Stimulated activated CD4-positive, alpha-beta T cell treated with anti-CD3 and anti-CD28 coated beads, Interleukin-4, amount 100 ng/mL, for 48 hours (primary cell): ENCODE data around the gene RNF222.

Source experiments
- DNase-seq, 2 donors: peaks; one replicate each; pipeline ENCODE4 v3.0.0-alpha.2; 2020; ENCODE audit warnings: low read depth in 2 of 2

RNF222 gene, protein sequence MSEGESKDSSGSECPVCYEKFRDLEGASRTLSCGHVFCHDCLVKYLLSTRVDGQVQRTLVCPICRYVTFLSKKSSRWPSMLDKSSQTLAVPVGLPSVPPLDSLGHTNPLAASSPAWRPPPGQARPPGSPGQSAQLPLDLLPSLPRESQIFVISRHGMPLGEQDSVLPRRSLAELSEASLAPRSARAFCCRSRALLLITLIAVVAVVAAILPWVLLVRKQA

DNA sequence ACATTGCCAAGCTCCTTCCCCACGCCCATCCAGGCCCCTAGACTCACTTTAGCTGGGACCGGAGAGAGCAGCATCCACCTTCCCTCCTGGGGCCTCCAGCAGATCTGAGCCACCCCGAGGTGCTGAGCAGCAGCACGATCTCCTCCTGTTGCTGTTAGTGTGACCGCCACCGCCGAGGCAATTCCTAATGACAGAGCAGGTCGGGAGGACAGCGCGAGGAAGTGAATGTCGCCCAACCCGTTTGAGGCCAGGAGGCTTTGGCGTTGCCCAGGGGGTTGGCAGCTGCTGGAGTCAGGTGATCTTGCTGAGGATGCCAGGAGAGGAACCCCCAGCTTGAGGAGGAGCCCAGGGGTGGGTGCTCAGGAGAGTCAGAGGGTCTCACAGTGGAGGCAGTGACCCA lies at the start of gene RNF222:
Gene RNF222, minus strand, starts transcription at position 192 of the 400 bp plus-strand sequence. CDS start 4,366 bp downstream, outside the sequence.
- no peak for DNase-seq

DNA sequence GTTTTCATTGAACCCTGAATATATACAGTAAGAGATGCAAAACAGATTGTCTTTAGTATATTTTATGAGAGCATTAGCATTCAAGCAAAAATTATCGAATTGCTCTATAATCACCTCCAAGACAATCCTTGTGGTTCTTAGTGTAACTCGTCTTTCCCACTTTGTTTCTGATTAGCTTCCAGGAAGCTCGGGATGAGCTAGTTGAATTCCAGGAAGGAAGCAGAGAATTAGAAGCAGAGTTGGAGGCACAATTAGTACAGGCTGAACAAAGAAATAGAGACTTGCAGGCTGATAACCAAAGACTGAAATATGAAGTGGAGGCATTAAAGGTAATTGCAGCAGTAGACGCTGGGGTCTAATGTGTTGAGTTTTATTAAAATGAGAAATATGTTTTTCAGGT lies 47.9 kb upstream of the RNF222 start:
- no peak for DNase-seq

DNA sequence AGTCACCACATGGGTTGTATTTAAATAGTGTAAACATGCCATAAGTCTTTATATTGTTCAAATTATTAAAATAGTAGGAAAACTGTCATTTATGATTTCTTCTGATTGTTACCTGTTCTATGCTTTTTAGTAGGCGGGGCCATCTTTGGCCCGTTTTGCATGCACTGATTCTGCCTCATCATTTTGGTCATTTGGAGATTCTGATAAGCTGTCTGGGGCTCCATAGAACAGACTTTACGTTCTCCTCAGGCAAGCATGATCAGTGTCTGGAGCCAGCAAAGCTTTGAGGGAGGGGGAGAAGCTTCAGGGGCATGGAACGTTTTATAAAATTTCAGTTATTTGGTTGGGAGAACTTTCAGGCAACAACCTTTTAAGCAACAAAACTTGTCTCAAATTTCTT lies 46.9 kb upstream of the RNF222 start:
- DNase-seq, result no peak

DNA sequence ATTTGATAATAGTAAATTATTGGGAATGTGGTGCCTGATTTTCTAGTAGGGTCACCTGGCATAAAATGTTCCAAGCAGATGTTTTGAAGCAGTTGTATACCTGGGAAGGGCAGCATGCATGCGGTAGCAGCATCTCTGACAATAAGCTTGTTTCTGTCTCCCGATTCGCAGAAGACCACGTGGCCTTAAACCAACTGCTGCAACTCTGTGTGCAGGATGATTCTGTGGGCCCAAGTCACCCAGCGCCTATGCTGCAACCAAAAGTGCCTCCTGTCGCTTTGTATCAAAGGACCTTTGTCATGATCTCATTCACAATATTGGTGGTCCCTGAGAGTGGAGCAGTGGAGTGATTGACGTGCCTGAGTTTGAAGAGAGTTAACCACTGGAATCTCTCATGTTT lies 46.1 kb upstream of the RNF222 start:
- DNase-seq, result no peak

DNA sequence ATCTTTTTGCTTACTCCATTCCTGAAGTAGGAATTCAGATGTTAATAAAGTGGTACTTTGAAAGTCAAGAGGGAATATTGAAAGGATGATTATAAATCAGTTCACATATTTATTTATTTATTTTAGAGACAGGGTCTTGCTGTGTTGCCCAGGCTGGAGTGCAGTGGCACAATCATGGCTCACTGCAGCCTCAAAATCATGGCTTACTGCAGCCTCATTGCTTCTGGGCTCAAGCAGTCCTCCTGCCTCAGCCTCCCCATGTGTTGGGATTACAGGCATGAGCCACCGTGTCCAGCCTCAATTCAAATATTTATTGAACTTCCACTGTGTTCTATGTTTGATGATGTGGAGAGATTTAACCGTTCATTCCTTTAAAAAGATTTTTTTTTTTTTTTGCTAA lies 44.7 kb upstream of the RNF222 start:
- DNase-seq, result no peak

DNA sequence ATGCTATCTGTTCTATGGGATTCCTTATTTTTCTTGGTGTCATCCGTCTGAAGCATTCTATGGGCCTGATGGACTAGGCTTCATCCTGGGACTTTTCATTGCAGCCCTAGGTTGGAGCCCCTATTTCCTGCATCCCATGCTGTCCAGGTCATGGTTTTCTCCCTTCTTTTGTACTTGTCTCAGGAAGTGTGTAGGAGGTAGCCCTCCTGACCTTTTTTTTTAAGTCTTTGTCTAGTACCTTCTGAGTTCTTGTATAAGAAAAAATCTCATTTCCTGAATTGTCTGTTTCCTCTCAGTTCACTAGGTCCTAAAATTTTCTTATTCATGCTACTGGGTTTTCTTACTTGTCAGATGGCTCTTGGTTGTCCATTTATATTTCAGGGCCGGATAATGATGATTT lies 44.1 kb upstream of the RNF222 start:
- DNase-seq, result no peak

DNA sequence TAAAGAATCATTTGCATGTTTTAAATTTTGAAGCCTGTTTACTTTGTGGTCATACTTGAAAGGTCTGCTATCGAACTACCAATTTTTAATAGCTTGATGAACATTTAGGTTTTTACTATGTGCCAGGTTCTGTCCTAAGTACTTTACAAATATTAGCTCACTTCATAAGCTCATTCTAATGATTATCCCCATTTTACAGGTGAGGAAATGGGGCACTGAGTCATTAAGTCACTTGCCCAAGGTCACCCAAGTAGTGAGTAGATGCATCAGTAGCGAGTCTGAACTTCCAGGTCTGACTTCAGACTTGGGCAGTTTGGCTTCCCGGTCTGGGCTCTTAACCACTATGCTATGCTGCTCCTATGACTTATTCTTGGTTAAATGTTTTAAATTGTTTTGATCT lies 42.1 kb upstream of the RNF222 start:
- DNase-seq, result no peak

DNA sequence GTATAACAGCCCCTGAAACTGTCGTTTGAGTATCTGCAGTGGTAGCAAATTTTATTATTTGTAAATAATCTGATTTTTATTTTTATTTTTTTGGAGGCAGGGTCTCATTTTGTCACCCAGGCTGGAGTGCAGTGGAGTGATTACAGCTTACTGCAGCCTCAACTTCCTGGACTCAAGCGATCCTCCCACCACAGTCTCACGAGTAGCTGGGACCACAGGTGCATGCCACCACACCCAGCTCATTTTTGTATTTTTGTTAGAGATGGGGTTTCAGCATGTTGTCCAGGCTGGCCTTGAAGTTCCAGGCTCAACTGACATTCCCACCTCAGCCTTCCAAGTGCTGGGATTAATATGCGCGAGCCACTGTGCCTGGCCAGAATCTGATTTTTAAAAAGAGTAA lies 40.8 kb upstream of the RNF222 start:
- DNase-seq, result no peak

DNA sequence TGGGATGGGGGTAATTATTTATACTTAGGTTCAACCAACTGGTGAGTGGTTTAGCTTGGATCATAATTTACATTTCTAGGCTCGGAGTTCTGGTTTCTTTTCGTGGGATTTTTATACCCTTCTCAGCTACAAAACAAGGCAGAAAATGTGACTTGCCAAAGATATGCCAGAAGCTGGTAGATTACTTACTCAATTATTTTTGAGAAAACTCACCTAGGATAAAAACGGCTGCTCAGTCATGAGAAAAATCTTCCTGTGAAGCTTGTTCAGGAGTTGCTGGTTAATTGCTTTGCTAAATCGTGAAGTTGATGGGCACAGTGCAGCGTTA lies 39.2 kb upstream of the RNF222 start:
- DNase-seq, result no peak

DNA sequence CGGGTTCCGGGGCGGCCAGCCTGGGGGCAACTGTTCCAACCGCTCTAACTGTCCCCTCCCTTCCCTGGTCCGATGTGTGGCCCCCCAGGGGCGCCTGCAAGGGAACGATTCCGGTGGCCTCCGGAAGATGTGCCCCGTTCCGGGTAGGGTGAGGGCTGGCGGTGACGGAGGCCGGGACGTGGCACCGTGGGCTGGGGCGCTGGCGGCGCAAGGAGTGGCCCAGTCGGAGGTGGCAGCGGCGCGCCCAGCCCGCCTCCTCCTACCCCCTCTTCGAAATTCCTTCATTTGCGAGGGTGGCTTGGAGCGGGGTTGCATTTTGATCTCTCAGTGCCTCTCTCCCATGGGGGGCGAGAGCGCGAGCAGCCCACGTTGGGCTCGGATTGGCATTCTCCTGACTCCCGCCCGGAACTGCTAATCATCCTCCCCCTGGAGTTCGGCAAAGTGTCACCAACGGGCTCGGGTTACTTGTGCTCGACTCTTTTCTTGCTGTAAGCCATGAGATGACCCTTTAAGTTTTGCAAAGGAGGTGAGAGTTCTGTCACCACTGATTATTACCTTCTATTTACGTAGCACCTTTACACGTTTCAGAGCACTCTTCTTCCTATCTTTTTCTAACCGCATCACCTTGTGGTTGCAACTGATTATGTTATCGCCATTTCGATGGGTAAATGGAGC lies 38.7 kb upstream of the RNF222 start:
- peak; percentile 48 to 52 for DNase-seq

DNA sequence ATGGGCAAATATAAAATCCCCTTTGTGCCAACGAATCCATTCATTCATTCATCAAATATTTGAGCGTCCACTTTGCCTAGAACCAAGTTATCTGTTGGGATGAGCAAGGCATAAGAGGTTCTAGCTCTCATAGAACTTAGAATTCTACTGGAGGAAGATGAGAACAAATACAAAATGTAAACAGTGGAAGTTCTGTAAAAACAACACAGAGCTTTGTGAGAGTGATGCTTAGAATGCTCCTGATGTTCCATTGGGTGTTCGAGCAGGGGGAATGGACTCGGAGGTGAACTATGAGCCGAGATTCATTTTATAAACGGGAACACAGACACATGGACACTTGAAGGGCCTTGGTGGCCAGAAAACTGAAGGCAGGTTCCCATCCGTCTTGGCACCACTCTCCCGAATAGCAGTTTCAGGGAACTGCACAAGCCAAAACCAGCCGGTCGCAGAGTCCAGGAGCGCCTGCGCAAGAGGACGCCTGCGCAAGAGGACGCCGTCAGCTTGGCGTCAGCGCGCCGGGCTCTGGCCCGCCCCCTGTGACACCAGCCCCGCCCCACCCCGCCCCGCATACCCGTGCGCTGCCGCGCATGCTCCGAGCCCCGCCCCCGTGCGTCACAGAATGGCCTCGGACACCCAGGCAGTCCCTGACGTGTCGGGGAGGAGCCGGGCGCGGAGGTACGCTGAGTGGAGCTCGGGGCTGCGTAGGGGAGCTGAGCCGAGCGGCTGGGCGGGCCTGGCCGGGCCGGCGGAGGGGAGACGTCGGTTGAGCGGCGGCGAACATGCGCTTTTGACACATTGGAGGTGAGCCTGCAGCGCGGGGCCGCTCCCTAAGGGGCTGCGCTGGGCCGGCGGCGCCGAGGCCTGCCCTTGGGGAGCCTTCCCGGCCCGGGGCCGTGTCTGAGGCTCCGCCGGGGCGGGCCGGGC lies 37.9 kb upstream of the RNF222 start, which contains the start of gene NDEL1:
Gene NDEL1, plus strand, starts transcription at position 640 of the 924 bp plus-strand sequence. CDS start 8,388 bp downstream, outside the sequence.
- DNase-seq, result peak; percentile 99 to 100

DNA sequence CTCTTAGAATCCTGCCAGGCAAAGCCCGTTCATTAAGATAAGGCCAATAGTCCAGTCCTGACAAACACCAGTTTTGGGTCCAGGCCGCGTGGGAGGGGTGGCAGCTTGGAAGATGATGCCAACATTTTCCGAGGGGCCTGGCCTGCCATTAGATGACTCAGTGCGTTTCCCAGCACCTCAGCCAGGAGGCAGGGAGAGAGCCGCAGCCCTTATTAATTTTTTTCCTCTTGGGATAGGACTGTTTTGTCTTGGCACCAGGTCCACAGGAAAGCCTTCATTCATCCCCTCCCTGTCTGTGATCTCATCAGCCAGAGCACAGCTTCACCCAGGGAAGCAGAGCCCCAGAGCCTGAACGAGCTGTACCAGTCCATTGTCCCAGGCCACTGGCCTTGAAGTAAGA lies 33.3 kb upstream of the RNF222 start:
- no peak for DNase-seq

DNA sequence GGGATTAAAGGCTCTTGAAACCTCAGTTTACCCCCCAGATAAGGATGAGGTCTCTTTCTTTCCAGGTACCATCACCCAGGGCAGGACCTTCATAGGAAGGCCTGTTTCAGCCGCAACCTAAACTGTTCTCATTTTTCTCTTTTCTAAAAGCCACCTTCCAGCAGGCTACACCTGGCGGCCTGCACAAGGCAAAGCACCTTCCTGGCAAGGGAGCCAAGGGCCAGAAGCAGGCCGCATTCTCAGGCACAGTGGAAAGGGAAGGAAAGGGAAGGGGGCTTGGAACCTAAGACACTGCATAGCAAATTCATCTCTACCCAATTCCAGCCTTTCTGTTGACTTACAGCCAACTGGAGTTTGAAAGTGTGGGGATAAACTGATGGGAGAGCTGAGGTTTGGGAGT lies 29.2 kb upstream of the RNF222 start:
- no peak for DNase-seq

DNA sequence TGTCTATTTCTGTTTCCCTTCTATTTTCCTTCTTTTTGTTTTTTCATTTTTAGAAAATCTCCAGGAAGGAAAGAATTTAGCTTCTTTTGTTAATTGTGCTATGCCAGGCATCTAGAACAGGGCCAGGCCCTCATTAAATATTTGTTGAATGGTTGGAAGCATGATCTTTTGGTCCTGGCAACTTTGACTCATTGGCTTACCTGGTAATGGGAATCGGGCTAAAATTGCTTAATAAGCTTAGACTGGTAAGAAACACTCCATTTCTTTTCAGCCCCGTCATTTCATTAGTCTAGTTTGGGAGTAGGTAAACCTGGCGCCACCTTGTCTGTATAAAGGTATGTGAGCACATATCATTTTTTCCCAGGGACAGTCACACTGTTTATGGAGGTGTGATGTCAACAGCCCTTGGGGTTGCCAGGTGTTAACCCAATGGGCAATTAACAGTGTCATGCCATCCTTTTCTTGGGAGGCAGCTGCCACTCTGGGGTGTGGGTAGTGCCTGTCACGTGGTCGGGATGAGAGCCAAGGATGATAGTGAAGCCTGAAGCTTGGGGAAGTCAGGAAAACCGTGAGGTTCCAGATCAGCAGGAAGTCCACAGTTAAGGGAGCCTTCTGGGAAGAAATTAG lies 28.6 kb upstream of the RNF222 start:
- no peak for DNase-seq

DNA sequence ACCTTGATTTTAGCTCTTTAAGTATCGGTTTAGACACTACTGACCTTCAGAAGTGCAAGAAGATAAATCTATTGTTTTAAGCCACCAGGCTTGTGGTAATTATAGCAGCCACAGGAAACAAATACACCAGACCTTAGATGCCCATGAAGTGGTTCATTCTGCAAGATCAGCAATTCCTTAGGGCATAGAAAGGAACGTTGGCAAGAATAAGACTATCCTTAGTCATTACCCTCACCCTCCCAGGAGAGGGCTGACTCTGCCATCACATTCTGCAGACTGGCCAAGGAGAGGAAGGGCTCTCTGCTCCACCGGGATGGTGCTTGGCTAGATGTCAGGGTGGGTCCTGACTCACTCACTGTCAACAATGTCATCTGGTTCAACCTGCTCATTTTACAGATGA lies 23.9 kb upstream of the RNF222 start:
- no peak for DNase-seq

DNA sequence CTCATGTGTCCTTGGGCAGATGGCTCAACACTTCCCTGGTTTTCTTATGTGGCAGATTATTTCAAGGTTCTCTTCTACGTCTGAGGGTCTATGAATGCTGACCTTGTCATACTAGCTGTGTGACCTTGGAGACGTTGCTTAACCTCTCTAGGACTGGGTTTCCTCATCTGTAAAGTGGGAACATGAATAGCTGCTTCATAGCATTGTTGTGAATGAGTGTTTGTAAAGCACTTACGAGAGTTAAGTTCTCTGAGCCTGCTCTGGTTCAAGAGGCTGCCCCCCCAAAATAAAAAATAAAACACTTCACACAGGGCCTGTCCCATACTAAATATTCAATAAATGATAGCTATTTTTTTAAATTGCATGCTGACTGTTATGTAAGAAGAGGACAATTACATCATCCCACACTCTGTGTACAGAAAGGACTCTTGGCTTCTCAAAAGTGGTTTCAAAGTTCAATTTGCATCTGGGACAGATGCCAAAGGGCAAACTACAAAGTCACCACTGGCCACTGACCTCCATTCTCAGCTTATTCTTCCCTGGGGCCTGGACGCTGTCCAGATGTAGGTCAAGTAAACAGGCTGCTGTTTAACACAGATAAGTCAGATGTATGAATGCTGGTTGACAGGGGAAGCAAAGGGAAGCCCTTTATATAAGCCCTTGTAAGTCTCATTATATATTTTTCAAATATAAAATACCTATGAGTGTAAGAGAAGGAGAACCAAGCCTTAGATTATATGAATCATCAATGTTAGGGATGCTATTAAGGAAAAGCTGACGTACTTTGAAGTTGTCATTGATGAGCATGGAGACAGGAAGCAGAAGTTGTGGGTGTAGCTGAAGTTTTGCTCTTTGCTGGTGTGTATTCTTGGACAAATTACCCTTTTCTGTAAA lies 22.7 kb upstream of the RNF222 start:
- no peak for DNase-seq

DNA sequence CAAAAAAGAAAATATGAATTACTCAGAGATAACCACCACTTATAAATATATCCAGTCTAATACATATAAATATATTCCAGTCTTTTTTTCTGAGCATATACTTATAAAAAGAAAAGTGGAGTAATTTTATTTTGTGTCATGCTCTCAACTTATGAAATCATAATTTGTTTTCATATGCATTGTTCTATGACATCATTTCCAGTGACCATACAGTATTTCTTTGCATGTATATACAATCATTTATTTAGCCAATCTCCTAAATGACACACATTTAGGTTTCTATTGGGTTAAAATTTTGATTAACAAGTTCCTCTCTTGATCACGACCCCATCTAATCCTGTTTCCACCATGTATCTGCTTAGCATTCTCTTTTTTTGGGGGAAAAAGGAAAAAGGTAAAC lies 21.7 kb upstream of the RNF222 start:
- DNase-seq, result no peak

DNA sequence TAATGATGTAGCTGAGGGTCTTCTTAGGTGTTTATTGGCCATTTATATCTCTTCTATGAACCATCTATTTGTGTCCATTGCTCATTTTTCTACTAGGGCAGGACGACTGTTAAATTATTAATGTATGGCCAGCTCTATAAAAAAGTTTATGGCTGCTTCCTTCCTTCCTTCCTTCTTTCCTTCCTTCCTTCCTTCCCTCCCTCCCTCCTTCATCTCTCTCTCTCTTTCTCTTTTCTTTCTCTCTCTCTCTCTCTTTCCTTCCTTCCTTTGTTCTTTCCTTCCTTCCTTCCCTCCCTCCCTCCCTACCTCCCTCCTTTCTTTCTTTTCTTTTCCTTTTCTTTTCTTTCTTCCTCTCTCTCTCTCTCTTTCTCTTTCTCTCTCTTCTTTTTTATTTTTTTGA lies 20.8 kb upstream of the RNF222 start:
- DNase-seq, result no peak

DNA sequence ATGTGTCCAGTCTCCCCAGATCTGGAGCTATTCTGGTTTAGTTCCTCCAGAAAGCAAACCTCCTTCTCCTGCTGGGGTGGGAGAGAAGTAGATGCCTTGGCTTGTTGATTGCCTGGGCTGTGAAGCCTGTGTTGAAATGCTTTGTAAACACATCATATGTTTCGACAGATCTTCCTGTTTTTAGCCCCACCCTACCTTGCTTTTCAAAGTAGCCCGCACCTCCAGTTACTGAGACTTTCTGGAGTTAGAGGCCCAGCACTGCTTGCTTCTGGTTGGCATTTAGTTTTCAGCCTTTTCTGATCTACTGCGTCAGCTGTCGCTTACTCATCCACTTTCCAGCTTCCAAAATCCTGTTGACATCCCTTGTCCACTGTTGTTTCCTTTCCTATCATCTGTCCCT lies 20.2 kb upstream of the RNF222 start:
- DNase-seq, result no peak

DNA sequence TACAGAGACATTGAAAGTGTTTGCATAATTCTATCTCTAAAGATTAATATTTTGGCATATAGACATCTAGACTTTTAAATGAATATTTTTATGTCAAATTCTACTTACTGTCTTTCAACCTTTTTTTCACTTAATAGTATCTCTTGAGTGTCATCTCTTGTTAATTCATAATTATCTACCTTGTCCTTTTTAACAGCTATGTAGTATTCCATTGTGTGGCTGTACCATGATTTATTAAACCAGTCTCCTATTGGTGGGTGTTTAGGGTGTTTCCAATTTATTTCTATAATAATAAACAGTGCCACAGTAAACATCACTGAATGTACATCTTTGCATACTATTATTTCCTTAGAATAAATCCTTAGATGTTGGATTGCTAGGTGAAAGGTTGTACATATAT lies 16.3 kb upstream of the RNF222 start:
- no peak for DNase-seq

DNA sequence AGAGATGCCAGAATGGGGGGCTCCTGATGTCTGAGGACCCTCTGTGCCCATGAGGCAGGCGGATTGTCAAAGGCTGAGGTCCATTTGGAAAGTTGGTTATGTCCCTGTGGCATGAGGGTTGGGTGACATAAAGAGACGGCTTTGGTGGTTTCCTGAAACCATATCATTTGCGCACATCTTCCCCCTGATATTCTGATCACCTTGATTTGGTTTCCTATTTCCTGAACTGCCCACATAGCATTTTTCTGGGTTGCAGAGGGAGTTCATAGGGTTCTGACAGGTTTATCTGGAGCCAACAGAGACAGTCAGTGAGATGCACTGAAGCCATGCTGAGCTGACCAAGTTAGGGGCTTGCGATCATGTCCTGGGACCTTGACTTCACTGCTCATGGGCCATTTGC lies 15.7 kb upstream of the RNF222 start:
- DNase-seq, result no peak
